ES-I3 (cell line): ENCODE results near the gene RARG.

Experiments
- H3K36me3 ChIP-seq: 2 replicates; pipeline ENCODE4 v1.6.1; 2013; ENCODE audit warnings: mild to moderate bottlenecking, low read length, control low read depth, moderate library complexity; ENCODE audit not compliant: insufficient read depth
- H3K4me1 ChIP-seq: 2 replicates; pipeline ENCODE4 v1.6.1; 2013; ENCODE audit warnings: mild to moderate bottlenecking, control low read depth, low read length; ENCODE audit not compliant: insufficient read depth
- H3K9ac ChIP-seq: 2 replicates; pipeline ENCODE4 v1.6.1; 2013; ENCODE audit warnings: low read depth, mild to moderate bottlenecking, low read length, moderate library complexity
- H3K9me3 ChIP-seq: 2 replicates; pipeline ENCODE4 v1.6.1; 2013; ENCODE audit warnings: mild to moderate bottlenecking, low read length, moderate library complexity; ENCODE audit not compliant: control insufficient read depth, insufficient read depth

Gene RARG

DNA sequence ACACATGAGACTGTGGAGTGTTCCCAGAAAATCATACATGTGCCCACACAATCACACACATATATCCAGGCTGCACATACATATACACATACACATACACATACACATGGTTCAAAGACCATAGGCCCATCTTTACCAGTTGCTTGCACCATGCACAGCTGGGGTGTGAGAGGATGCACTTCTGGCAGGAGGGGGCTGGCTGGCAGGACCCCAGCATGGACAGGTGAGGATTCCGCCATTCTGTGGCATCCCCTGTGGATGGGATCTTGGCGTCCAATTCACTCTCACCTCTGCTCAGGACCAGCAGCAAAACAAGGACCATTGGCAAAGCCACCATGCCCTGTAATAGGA, 31.9 kb downstream of the RARG start:
- no peaks in the 10 kb centered on the region for H3K36me3 ChIP-seq
- H3K4me1 ChIP-seq, result no peaks in the 10 kb centered on the region
- no peaks in the 10 kb centered on the region for H3K9me3 ChIP-seq
- no peak overlapping the region for H3K9ac ChIP-seq

DNA sequence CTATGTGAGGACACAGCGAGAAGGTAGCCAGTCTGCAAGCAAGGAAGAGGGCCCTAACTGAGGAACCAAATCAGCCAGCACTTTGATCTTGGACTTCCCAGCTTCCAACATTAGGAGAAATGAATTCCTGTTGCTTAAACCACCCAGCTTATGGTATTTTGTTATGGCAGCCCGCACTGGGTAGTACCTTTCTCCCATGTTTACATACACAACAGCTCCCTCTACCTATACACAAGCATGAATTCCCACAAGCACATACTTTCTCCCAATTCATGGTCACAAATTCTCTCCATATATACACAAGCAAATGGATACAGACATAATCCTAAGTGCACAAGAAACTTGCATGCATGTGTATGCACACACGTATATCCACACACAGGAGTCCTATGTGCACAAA, 32.3 kb downstream of the RARG start:
- no peaks in the 10 kb centered on the region for H3K9me3 ChIP-seq
- no peaks in the 10 kb centered on the region for H3K36me3 ChIP-seq
- H3K9ac ChIP-seq, result no peak overlapping the region
- H3K4me1 ChIP-seq, result no peaks in the 10 kb centered on the region

DNA sequence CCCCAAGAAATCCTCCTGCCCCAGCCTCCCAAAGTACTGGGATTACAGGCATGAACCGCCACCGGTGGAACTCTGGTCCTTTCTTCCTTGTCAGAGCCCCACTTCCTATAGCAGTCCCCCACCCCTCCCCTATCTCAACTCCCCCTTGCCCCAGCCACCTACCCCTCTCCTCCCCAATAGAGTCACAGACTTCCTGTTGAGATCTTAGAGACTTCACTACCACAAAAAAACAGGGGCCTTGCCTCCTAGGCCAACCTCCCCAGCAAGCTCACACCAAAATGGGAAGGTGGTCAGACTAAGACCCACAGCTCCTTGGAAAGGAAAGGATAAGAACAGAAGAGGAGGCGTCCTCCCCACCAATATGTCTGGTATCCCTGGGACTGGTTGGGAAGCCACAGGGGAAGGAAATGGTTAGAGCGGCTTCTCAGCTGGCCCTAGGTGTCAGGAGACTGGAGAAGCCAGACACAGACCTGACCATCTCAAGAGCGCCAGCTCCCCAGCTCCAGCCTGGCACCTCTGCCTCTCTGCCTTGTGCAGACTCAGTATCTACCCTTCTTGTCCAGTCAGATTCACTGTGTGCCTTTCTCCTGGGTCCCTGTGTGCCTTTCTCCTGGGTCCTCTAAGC, 33.4 kb downstream of the RARG start:
- Histone ChIP-seq H3K9me3 (no peaks in the 10 kb centered on the region), H3K9ac (no peak overlapping the region), H3K36me3 (no peaks in the 10 kb centered on the region), H3K4me1 (no peaks in the 10 kb centered on the region)

DNA sequence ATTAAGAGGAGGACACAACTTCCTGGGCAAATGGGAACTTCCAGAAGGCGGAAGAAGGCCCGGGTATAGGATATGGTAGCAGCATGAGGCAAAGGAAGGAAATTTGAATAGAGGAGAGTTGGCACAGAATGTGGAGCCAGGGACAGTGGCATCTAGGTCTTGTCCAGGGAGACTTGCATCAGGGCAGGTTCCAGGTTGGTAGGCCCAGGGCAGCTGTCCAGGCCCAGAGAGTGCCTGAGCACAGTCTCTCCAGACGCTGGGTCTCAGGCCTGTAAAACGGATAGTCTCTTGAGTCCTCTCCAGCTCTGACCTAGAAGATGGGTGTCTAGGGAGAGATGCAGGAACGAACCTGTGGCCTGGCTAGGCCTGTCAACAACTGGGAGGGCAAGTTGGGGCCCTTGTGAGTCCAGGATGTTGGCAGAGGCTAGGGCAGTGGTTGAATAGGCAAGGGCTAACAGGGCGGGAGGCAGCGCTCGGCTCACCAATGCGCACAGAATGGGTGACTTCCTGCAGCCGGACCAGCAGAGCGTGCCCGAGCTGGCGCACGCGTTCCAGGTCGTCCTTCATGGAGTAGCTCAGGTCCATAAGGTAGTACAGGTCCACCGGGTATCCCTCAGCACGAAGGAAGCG, 34.9 kb downstream of the RARG start:
- Histone ChIP-seq H3K4me1 (no peaks in the 10 kb centered on the region), H3K9me3 (no peaks in the 10 kb centered on the region), H3K9ac (no peak overlapping the region; the same call in 1 of the 2 replicates), H3K36me3 (no peaks in the 10 kb centered on the region)

DNA sequence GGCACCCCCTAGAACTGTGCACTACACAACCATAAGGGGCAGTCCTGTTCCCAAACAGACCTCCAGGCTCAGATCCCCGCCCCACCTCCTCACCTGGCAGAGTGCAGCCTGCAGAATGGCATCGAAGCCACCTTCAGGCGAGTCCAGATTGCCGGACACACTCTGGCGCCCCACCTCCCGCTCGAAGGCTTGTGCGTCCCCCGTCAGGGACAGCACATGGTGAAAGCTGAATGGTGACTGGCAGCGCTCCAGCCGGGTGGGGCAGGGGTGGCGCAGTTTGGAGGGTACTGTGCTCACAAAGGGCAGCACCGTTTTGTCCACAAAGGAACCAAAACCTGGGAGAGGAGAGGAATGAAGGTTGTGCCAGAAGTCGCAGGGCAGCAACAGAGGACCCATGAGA, 35.5 kb downstream of the RARG start:
- H3K9ac ChIP-seq, result no peak overlapping the region
- H3K36me3 ChIP-seq, result no peaks in the 10 kb centered on the region
- no peaks in the 10 kb centered on the region for H3K9me3 ChIP-seq
- H3K4me1 ChIP-seq, result no peaks in the 10 kb centered on the region

DNA sequence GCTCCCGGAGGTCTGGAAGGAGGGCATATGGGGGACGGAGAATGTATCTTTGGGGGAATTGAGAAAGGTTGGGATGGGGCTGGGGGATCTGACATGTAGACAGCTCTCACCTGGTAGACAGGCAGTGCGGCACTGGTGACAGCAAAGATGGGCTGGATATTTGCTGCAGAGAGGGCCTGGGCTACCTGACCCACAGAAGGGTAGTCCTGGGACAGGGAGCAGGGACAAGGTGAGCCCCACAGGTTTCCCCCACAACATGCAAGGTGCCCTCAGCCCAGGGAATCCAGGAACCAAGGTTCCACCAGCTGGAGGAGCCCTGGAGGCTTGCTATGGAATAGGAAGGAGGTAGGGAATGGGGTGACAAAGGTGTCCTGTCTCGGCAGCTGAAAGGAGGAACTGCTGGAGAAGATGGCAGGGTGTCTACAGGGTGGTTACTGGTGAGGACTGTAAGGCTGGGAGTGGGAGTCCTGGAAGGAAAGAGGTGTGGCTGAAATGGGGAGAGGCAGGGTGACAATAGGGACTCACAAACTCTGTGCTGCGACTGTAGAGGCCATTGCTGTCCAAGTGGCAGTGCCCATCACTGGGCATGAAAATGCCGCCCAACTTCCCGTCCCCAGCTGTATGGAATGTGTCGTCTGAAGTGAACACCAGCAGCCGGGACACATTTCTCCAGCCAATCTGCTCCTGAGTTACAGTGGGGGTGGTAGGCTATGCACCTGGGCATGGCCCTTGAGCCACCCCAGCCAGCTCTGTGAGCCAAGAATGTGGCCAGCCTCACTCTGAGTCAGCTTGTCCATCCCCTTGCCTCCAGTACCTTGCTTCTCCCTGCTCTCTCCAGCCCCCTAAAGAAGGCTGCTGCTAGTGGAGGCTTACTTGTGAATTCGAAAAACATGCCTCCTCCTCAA, 36.2 kb downstream of the RARG start:
- H3K9ac ChIP-seq, result no peak overlapping the region
- H3K36me3 ChIP-seq, result no peaks in the 10 kb centered on the region
- no peaks in the 10 kb centered on the region for H3K4me1 ChIP-seq
- no peaks in the 10 kb centered on the region for H3K9me3 ChIP-seq

DNA sequence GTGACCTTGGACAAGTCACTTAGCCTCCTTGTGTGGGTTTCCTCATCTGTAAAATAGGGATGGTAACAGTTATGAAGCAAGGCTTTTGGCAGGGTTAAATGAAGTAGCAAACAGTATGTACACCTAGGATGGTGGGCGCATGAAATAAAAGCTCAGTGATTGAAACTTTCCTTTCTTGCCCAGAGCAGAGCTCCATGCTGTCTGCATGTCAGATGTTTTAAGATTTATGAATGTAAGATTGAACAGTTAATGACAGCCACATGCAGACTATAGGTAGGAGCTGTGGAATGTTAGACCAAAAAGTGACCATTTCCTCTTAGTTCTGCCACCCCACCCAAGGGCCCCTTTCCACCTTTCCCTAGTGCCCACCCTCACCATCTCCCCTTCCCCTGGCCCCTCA, 37.0 kb downstream of the RARG start:
- Histone ChIP-seq H3K36me3 (no peaks in the 10 kb centered on the region), H3K9me3 (no peaks in the 10 kb centered on the region), H3K4me1 (no peaks in the 10 kb centered on the region), H3K9ac (no peak overlapping the region)

DNA sequence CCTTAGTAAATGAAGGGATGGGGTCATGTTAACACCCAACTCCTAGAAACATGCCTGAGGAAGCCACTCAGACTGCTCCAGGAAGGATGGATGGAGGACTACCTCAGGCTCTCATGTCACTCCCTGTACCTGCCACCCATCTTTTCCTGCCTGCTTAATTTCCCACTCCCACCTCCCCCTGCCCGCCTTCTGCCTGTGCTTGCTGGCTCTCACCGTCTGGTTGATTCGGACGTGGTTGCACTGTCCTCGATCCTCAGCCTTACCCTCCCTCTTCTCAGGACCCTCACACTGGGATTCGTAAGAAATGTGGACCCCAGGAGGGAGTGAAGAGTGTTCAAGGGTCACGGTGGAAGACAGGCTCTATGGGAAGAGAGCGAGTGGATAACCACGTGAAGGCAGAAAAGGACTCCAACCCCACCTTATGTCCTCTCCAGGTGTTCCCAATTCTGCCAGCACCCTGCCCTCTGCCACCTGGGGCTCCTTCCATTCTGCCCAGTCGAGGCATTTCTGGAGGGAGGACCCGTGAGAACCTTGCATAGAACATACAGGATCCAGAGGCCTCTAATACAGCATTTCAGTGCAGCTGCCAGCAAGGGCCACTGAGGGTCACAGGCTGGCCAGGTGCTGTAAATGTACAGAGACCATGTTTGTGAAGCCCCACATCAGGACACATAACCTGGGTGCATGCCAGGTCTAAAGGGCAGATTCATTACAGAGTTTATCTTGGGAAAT, 37.9 kb downstream of the RARG start:
- no peaks in the 10 kb centered on the region for H3K9me3 ChIP-seq
- no peaks in the 10 kb centered on the region for H3K4me1 ChIP-seq
- H3K36me3 ChIP-seq, result no peaks in the 10 kb centered on the region
- H3K9ac ChIP-seq, result no peak overlapping the region

DNA sequence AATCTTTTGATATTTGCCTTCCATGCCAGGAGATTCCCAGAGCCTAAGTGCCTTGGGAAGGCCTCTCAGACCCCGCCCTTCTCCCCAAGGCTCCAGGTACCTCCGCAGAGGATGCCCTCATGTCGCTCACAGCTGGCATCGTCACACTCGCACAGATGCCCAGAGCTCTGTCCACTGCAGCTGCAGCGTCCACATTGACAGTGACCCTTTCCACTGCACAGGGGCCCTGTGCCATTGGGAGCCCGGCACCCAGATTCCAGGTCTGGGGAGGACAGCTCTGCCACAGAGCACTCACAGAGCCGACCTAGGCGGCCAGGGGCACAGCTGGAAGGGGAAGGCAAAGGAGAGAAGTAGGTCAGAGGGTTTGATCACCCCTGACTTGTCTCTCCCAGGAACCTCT, 39.0 kb downstream of the RARG start:
- H3K9me3 ChIP-seq, result no peaks in the 10 kb centered on the region
- H3K9ac ChIP-seq, result no peak overlapping the region
- H3K4me1 ChIP-seq, result no peaks in the 10 kb centered on the region
- H3K36me3 ChIP-seq, result no peaks in the 10 kb centered on the region

DNA sequence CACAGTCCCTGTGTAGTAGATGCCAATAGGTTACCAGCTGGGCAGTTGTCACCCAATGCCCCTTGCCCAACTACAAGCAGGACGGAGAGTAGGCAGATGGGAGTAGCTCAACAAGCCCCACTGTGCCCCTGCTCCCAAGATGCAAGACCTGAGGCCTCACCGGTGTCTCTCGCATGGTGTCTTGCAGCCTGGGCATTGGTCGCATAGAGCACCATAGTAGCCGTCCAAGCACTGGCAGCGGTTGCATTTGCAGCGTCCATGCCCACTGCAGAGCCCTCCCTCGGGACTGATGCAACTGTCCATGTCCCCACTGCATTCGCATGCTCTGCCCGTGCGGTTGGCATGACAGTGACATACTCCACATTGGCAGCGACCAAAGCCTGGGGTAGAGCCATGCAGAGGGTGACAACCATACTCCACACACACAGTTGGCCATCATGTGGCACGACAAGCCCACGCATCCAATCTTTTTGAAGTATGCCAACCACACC, 39.4 kb downstream of the RARG start:
- H3K9ac ChIP-seq, result no peak overlapping the region
- H3K36me3 ChIP-seq, result no peaks in the 10 kb centered on the region
- no peaks in the 10 kb centered on the region for H3K4me1 ChIP-seq
- no peaks in the 10 kb centered on the region for H3K9me3 ChIP-seq

DNA sequence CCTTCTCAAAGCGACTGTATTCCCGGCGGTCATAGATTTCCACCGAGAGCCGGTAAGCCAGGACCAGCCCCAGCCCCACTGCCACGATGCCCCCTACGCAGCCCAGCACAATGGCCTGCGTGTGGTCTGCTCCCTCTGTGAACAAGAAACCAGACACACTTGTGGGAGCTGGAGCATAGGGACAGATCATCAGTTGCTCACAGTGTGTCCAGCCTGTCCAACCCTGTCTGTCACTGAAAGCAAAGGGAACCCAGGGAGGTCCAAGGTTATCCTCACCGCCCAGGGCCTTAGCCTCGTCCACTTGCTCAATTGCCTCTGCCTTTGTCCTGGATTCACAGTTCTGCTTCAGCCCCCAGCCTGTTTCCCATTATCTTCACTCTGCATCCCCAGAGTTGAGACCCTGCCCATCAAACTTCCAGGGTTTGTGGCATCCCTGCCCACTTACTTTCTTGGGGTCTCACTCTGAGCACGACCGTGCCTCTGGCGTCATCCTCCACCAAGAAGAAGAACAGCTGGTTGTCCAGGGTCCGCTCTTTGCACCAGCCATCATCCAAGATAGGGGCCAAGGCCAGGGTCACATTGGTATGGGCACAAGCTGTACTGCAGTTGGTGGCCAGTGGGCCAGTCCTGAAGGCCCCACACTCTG, 40.0 kb downstream of the RARG start:
- Histone ChIP-seq H3K9ac (no peak overlapping the region), H3K36me3 (no peaks in the 10 kb centered on the region), H3K4me1 (no peaks in the 10 kb centered on the region)

DNA sequence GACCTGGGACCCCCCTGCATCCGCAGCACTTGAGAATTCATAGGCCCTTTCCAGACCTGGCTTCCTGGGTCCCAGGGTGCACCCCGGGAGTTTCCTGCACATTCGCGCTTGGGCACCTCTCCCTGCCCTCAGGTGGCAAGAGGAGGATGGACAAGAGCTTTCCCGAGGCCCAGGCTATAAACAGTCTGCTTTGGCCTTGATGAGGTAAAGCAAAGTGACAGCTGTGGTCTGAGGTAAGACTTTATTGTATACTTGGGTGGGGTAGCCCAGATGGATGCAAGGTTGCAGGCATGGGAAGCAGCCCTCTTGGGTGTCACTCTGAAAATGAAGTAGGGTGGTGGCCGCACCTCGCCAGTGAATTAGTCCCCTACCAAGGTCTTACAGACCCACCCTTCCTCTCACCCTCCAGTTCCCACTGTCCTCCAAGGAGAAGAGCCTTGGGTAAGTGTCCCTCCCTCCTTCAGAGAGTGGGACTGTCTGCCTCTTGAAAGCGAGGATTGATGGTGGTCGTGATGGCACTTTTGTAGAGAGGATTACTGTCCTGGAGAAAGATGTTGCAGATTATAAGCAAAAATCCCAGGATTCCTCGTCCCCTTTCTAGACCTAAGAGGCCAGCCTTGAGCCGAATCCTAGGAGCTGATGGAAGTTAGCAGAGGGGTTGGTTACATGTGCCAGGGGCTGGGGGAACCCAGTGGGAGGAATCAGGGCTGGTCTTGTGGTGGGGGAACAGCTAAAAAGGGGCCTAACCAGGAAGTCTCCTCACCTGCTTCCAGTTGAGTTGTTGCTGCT, 40.7 kb downstream of the RARG start:
- no peaks in the 10 kb centered on the region for H3K4me1 ChIP-seq
- H3K9me3 ChIP-seq, result no peaks in the 10 kb centered on the region
- no peaks in the 10 kb centered on the region; the same call in 1 of the 2 replicates for H3K36me3 ChIP-seq
- H3K9ac ChIP-seq, result no peak overlapping the region

More for the DNA sequence above, 40.0 kb downstream of the RARG start:
- no peaks in the 10 kb centered on the region for H3K9me3 ChIP-seq

DNA sequence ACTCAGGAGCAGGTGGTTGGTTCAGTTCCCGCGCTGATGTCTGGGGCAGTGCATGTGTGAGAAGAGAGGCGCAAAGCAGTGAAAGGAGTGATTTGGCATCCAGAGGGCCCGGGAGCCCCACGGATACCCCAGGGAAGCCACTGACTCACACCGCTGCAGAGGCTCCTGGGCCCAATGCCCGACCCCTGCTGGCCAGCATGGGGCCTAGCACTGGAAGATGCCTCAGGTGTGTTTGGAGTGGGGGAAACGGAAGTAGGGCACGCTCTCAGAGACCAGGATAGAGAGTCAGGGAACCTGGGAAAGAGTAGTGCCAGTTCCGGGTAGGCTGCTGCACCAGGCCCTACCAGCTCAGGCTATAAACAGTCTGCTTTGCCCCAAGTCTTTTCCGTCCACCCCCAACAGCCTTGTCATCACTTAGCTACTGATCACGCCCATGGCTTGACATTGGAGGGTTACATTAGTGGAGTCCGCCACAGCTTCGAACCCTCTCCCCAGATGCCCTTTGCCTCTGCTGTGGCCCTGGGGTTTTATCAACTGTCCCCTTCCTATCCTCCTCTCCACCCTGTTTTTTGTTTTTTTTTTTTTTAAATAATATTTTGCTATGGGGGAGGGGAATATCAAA, 41.8 kb downstream of the RARG start:
- Histone ChIP-seq H3K4me1 (no peaks in the 10 kb centered on the region), H3K9ac (no peak overlapping the region), H3K36me3 (no peaks in the 10 kb centered on the region; the same call in none of the 2 replicates), H3K9me3 (no peaks in the 10 kb centered on the region)
